ENCODE measurements around the gene CACNA2D1.
"Not testable (repeated sequence)": the region's sequence is repeated elsewhere in the genome, so short reads cannot be mapped to it uniquely, and the experiment has no call there.

CACNA2D1 gene

DNA sequence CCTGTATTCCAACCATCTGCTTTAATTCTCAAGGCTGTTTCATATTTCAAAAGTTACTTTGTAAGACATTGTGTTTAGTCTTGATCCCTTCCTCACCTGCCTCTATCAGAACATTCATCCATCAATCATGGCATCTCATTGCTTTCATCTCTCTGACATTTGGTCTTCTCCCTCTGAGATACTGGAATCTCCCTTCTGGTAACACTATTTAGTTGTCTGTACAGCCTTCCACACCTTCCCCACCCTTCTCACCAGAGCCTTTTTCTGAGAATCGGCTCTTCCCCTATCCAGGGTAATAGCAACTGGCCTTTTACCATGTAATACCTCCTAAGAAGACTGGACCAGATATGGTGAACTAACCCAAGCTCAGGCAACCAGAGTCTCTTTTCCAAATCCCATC lies 10.1 kb downstream of the CACNA2D1 start:
- no peak for DNase-seq

DNA sequence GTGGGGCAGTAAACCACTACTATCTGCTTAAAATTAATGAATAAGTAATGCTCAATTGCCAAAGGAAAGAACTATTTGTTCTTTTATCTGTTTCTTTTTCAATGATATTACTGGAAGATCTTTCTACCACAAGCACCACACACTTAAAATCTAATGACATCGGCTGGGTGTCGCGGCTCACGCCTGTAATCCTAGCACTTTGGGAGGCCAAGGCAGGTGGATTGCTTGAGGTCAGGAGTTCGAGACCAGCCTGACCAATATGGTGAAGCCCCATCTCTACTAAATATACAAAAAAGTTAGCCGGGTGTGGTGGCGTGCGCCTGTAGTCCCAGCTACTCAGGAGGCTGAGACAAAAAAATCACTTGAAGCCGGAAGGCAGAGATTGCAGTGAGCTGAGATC lies 10.8 kb downstream of the CACNA2D1 start:
- DNase-seq, result not testable (repeated sequence)

DNA sequence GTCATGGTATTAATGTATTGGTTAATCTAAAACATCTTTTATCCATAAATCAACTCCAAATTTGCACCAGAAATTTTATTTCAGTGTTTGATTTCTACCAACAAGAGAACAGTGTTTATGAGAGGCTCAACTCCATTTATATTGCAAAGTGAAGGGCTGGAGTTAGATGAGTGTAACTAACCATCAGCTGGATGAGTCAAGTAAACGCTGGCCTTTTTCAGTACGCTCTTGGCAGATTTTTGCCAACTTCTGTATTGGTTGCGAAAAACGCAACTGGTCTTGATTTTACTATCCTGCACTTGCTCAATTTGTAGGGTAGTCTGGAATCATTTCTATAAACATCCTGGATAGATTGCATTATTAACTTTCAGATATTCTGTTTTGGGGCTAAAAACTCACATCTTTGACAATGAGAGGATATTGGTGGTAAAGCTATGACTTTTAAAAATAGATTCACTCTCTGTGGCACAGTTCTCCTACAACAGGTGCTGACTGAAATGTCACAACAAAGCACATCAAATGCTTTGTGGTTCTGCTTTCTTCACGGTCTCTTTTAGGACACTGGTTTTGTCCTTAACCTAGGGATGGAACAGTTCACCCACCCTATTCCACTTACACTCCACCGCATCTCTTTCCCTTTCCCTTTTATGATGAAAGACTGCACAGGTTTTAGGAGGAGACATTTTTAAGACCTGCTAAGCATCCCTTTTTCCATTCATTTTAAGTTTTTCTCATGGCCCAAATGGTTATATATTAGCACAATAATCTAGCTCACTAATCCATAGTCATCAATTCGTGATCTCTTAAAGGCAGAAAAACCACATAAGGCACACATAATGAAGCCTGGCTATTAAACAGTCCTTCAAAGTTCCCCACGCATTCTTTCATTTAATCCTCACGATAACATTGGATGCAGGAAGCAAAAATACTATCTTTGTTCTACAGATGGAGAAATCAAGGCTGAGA lies 12.8 kb downstream of the CACNA2D1 start:
- no peak for DNase-seq

- no peak for DNase-seq
These were observed 14.2 kb downstream of the CACNA2D1 start for GRCh38 chr7:82429408-82429807.

DNA sequence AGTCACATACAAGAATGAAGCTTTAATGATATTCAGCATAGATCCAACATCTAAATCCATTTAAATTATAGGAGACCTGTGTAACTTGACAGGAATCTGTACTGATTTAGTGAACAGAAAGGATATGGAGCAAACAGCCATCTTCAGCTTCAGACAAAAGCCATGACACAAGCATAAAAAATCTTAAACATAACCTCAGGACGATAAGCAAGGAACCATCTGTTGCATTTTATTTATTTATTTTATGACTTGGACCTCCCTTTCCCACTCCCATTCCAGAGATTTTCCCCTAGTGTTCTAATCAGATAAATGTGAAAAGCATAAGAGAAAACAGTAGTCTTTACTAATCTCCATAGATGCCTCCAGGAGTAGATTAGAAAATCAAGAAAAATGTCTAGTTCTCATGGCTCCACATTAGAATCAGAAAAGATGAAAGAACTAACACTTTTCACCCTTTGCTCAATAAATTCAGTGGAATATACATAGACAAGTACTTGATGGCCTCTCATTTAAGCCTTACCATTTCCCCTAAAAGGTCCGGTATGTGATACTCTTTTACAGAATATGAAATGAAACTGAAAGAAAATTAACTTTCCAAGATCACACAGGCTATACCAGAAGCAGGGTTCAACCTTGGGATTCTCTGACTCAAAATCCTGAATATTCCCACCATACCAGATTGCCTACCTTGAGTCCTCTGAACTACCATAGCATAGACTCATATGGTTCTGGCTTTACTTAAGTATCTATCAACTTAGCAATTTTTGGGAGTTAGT lies 15.2 kb downstream of the CACNA2D1 start:
- no peak for DNase-seq

DNA sequence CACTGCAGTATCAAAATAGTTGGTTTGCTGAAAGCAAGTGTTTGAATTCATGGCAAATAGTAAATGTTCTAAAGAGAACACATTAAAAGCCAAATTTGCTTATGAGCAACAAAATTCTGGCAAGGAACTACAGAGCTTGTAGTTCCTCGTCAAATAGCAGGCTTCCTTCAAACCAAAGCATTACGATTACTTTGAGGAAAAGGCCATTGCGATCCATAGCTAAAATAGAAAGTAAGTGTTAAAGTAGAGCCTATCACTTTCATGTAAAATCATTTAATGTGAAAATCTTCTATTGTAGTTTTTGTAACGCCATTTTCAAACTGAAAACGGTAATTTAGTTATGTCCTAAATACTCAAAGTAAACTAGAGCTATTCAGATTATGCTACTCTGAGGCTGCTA lies 20.1 kb downstream of the CACNA2D1 start:
- no peak for DNase-seq

DNA sequence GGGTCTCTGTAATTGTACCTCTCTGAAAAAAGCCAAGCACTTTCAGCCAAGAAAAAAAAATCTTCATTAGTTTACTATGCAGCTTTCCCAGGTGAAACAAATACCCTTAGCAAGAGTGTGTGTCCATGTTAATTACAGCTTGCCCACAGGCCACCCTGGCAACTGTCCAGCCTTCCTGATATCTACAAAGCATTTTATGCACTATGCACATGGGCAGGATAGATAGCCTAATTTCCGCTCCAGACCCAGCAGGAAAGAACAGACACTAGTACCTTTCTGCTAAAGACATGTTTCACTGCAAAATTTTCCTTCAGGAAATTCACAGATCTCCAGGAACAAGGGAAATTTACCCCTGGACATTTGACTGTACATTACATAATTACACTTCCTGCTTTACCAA lies 24.4 kb downstream of the CACNA2D1 start:
- DNase-seq, result peak; percentile 98

DNA sequence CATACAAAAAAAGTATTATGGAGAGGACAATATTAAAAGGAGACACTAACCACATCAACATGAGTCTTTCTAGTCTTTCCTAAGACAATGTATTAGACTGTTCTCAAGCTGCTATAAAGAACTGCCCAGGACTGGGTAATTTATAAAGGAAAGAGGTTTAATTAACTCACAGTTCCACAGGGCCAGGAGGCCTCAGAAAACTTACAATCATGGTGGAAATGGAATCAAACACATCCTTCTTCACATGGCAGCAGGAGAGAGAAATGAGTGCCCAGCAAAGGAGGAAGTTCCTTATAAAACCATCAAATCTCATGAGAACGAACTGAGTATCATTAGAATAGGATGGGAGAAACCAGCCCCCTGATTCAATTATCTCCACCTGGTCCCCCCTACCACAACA lies 25.7 kb downstream of the CACNA2D1 start:
- no peak for DNase-seq

DNA sequence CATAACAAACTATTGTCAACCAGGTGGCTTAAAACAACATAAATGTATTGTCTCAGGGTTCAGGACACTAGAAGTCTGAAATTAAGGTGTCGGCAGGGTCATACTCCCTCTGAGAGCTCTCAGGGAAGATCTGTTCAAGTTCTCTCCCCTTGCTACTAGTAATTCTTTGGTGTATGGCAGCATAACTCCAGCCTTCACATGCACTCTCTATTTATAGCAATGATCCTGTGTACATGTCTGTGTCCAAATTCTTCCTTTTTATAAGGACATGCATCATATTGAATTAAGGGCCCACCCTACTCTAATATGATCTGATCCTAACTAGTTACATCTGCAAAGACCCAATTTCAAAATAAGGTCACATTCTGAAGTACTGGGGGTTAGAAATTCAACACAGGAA lies 27.2 kb downstream of the CACNA2D1 start:
- DNase-seq, result no peak

DNA sequence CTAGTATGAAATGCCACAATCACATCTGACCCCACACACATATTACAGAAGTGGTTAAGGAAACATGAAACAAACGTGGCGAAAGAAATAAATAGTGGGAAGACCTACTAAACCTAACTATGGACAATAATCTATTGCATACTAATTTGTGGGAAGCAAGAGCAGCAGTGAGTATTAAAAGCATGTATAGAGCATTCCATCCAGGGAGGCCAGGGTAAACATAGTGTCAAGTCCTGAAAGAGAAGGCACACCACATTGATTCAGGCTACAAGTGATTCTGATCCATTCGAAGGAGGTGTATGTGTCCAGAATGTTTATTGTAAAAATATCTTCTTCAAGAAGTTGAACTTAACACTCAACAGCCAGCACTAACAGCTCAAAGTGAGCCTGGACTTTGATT lies 29.2 kb downstream of the CACNA2D1 start:
- no peak for DNase-seq

- peak; percentile 59 for DNase-seq
These were observed 30.3 kb downstream of the CACNA2D1 start for GRCh38 chr7:82413237-82413636.

GRCh38 chr7:82411732-82412131 lies 31.8 kb downstream of the CACNA2D1 start:
- DNase-seq, result no peak

DNA sequence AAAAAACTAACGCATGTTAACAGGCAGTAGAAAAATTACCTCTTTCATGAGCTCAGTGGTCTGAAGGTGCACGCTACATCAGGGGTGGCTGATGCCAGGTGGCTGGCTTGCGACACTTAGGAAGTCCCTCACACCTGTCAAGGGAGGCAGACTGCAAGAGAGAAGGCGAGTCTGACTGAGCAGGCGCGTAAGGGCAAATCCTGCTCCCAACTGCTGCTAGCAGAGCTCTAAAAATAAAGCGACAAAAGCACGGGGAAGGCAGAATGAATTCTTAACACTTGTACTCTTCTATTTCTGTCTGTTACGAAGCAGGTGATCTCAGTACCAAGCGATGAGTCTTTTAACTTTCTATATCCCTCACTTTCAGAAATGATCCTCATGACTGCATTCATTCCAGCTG lies 33.1 kb downstream of the CACNA2D1 start:
- DNase-seq, result peak; percentile 33

- no peak for DNase-seq
These were observed 36.6 kb downstream of the CACNA2D1 start for GRCh38 chr7:82406937-82407336.

DNA sequence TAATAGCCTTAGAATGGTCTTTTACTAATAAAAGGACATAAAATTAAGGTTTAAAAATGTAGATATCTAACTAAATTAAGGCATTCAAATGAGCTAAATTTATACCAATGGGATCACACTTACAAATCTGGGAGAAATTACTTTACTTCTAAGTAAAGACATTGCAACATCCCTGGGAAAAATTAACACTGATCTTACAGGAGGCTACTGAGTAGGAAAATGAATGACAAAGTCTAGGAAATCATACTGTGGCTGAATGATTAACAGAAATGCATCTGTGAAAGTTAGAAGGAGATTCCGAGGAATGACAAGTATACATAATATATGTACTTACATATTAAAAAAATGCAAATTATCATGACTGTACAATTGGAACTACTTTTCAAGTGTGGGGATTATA lies 38.3 kb downstream of the CACNA2D1 start:
- DNase-seq, result no peak

DNA sequence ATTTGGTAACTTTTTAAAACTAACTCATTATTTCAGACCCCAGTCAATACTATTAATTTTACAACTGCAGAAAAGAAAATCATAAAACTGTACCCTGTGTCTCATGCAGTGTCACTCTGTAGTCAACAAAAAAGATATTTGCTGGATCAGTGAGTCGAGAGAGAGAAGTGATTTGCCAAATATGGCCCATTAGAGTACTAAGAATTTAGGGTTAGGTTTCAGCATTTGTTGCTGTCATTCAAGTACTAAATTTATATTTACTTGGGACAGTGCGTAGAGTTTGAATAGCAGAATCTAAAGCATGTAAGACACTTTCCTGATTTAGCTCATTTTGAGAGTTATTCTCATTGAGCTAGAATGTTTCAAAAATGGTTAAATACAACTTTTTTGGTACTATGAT lies 38.9 kb downstream of the CACNA2D1 start:
- no peak for DNase-seq

- no peak for DNase-seq
These were observed 39.5 kb downstream of the CACNA2D1 start for GRCh38 chr7:82404094-82404493.

- DNase-seq, result no peak
These were observed 45.6 kb downstream of the CACNA2D1 start for GRCh38 chr7:82397879-82398524.

GRCh38 chr7:82396343-82396742 lies 47.2 kb downstream of the CACNA2D1 start:
- no peak for DNase-seq

DNA sequence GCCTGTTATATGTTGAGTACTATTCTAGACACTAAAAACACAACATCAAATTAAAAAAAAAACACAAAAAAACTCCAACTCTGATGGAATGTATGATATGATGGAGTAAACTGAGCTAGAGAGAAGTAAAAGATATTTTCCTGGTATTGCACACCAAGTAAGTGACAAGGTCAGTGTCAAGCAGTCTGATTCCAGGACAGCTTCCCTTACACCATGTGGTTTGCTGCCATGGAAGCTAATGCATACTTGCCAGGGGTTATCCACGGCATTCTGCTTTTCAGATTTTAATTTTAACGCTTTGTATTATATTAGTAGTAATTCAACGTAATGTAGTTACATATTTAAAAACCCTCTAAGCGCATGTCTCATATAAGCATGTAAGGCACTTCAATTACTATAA lies 48.4 kb downstream of the CACNA2D1 start:
- no peak for DNase-seq

DNA sequence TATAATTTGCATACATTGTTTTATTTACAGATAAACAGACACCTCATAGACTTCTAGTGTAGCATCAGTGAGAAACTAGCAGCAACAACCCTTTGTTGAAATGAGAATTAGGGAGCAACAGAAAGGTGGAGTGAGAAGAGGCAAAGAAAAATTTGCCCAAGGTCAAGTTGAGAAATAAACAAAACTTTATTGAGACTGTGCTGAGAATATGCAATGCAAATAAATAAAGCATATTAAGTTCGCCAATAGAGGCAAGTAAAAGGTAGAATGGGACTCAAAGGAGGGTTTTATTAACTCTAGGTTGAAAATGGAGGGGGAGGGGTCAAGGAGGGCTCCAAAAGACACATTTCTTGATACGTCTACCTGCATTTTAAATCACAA lies 49.7 kb downstream of the CACNA2D1 start:
- DNase-seq, result no peak

GRCh38 chr7:82393076-82393839 lies 50.3 kb downstream of the CACNA2D1 start:
- DNase-seq, result no peak

DNA sequence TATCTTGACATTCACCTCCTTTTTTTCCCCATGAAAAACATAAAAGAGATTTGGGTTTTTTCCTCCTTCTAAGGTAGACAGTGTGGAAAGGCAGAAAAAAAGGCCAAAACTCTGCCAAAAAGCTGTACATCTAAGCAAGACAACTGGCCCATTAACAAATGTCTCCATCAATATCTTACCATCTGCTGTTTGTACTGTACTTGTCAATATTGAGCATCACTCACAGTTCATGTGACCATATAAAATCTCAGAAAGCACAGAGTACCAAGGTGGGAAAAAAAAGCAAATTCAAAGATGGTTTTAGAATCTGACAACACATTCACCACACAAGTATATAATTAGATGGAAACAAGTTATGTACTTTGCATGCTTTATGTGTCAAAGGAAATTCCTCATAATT lies 52.6 kb downstream of the CACNA2D1 start:
- DNase-seq, result no peak

All from COR-L47 (cell line).